ENCODE measurements around the gene XG. TPM values are rescaled to one million over a fixed set of nuclear protein-coding genes. Genes with fewer than 3 reads are reported as not detected.

Gene XG
- total and polyA plus RNA-seq, 2 of the 4 experiments (the other 2 are of a cell fraction), result under 0.01 TPM; not detected in 1

DNA sequence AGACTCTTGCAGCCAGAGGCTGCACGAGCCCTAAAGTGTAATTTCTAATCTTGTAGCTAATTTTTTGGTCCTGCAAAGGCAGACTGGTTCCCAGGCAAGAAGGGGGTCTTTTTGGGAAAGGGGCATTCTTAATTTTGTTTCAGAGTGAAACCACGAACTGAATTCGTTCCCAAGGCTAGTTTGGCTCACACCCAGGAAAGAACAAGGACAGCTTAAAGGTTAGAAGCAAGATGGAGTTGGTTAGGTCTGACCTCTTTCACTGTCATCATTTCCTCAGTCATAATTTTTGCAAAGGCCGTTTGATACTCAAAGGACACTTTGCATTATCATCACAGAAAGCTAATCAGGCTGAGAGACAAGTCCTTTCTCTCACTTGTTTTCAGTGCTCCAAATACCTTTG, 30.9 kb downstream of the XG start:
- in situ Hi-C loops (cut with MboI; ENCODE audit: low sequenced_read_pairs), result no loop called here
- no peak overlapping the region for H4K91ac ChIP-seq (ENCODE audit: insufficient read depth, low read depth, low read length)
- no peak overlapping the region for H2AFZ ChIP-seq (replicated peaks; ENCODE audit: low read length, poor library complexity)
- POLR2A ChIA-PET (ENCODE audit: unreplicated experiment), result no interaction called here
- H3K9me1 ChIP-seq (ENCODE audit: insufficient read depth, low read length), result no peaks in the 10 kb centered on the region
- H3K4me3 ChIP-seq (ENCODE audit: insufficient read depth, low read depth, low read length), result no peak overlapping the region
- no peak overlapping the region for H3K23ac ChIP-seq (ENCODE audit: low read depth, low read length)
- H4K20me1 ChIP-seq (ENCODE audit: insufficient read depth, low read length), result no peaks in the 10 kb centered on the region
- no peak overlapping the region for H2BK20ac ChIP-seq (ENCODE audit: low read depth, low read length)
- DNase-seq (no peak), ATAC-seq (ENCODE audit: low read depth) (no peak)
- H3K27ac ChIP-seq (ENCODE audit: insufficient read depth, low read length), result no peak overlapping the region
- H3K27me3 ChIP-seq (ENCODE audit: control insufficient read depth, insufficient read depth, low read length), result peaks cover 5% of the 10 kb centered on the region; the same call in 1 of the 2 replicates
- no peak overlapping the region for H2BK5ac ChIP-seq (ENCODE audit: low read depth, low read length, poor library complexity, severe bottlenecking)
- no CpG with 5 or more reads among the region's 4 CpGs for WGBS, 2 experiments (ENCODE audit: extremely low coverage in 2 of 2, insufficient read length in 1 of 2)
- H2AK9ac ChIP-seq (replicated peaks; ENCODE audit: low read depth, low read length, poor library complexity), result no peak overlapping the region
- no peak overlapping the region for H3K4ac ChIP-seq (ENCODE audit: low read depth, low read length)
- no peaks in the 10 kb centered on the region for H3K79me1 ChIP-seq (ENCODE audit: low read depth in 1 of 2, low read length in 2 of 2)
- CTCF ChIA-PET, result no interaction called here
- H3K9me3 ChIP-seq (ENCODE audit: control insufficient read depth, insufficient read depth, low read length), result no peaks in the 10 kb centered on the region
- dilution Hi-C loops (cut with HindIII; ENCODE audit: low sequenced_read_pairs, unreplicated experiment), result no loop called here
- no peak overlapping the region for H3K18ac ChIP-seq (ENCODE audit: low read depth, low read length)
- TF ChIP-seq NFE2L2 (IDR thresholded peaks at IDR 0.05; ENCODE audit: low read depth, low read length) (no peak), RAD21 (IDR thresholded peaks at IDR 0.05; ENCODE audit: low read length) (no peak), MXI1 (IDR thresholded peaks at IDR 0.05; ENCODE audit: borderline replicate concordance, low read depth, low read length) (no peak), SMC3 (IDR thresholded peaks at IDR 0.05; ENCODE audit: low read depth, low read length) (no peak), MAFK (IDR thresholded peaks at IDR 0.05; ENCODE audit: low read depth, low read length) (no peak), POLR2A (IDR thresholded peaks at IDR 0.05; ENCODE audit: low read depth, low read length) (no peak), CHD1 (IDR thresholded peaks at IDR 0.05; ENCODE audit: low read depth, low read length) (no peak), MAZ (IDR thresholded peaks at IDR 0.05; ENCODE audit: borderline replicate concordance, low read depth, low read length) (no peak), RFX5 (IDR thresholded peaks at IDR 0.05; ENCODE audit: low read depth, low read length) (no peak), FOS (IDR thresholded peaks at IDR 0.05; ENCODE audit: low read depth, low read length) (no peak), BHLHE40 (IDR thresholded peaks at IDR 0.05; ENCODE audit: low read depth, low read length) (no peak)
- TF ChIP-seq, protein P1, sequence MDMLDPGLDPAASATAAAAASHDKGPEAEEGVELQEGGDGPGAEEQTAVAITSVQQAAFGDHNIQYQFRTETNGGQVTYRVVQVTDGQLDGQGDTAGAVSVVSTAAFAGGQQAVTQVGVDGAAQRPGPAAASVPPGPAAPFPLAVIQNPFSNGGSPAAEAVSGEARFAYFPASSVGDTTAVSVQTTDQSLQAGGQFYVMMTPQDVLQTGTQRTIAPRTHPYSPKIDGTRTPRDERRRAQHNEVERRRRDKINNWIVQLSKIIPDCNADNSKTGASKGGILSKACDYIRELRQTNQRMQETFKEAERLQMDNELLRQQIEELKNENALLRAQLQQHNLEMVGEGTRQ (IDR thresholded peaks at IDR 0.05; ENCODE audit: low read depth, low read length), result no peak
- TF ChIP-seq, protein P2, sequence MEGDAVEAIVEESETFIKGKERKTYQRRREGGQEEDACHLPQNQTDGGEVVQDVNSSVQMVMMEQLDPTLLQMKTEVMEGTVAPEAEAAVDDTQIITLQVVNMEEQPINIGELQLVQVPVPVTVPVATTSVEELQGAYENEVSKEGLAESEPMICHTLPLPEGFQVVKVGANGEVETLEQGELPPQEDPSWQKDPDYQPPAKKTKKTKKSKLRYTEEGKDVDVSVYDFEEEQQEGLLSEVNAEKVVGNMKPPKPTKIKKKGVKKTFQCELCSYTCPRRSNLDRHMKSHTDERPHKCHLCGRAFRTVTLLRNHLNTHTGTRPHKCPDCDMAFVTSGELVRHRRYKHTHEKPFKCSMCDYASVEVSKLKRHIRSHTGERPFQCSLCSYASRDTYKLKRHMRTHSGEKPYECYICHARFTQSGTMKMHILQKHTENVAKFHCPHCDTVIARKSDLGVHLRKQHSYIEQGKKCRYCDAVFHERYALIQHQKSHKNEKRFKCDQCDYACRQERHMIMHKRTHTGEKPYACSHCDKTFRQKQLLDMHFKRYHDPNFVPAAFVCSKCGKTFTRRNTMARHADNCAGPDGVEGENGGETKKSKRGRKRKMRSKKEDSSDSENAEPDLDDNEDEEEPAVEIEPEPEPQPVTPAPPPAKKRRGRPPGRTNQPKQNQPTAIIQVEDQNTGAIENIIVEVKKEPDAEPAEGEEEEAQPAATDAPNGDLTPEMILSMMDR (conservative IDR thresholded peaks at IDR 0.05; ENCODE audit: low read depth, low read length), result no peak
- TF ChIP-seq, protein P3, sequence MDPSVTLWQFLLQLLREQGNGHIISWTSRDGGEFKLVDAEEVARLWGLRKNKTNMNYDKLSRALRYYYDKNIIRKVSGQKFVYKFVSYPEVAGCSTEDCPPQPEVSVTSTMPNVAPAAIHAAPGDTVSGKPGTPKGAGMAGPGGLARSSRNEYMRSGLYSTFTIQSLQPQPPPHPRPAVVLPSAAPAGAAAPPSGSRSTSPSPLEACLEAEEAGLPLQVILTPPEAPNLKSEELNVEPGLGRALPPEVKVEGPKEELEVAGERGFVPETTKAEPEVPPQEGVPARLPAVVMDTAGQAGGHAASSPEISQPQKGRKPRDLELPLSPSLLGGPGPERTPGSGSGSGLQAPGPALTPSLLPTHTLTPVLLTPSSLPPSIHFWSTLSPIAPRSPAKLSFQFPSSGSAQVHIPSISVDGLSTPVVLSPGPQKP (IDR thresholded peaks at IDR 0.05; ENCODE audit: borderline replicate concordance, low read depth, low read length), result no peak
- H2AK5ac ChIP-seq (ENCODE audit: low read depth, low read length), result no peak overlapping the region
- intact Hi-C loops (cut with micrococcal nuclease), result no loop called here
- no peak overlapping the region for H3K9ac ChIP-seq (ENCODE audit: low read depth, low read length)
- no peak overlapping the region for H2BK15ac ChIP-seq (ENCODE audit: low read depth, low read length)
- no peak overlapping the region for H4K8ac ChIP-seq (ENCODE audit: low read depth in 2 of 2, low read length in 2 of 2)
- H3K4me2 ChIP-seq (ENCODE audit: low read depth, low read length), result no peak overlapping the region
- H3K4me1 ChIP-seq (ENCODE audit: control insufficient read depth, insufficient read depth, low read length), result no peaks in the 10 kb centered on the region
- H3K36me3 ChIP-seq (ENCODE audit: control insufficient read depth, insufficient read depth, low read length), result no peaks in the 10 kb centered on the region
- no peak overlapping the region for H2BK120ac ChIP-seq (ENCODE audit: low read depth, low read length)
- no TSS peak for BruUV-seq (replicated peaks)
- no peak overlapping the region for H4K5ac ChIP-seq (ENCODE audit: low read depth, low read length)
- H3K56ac ChIP-seq (ENCODE audit: extremely low read depth, insufficient read depth, low read length), result no peak overlapping the region
- no peak overlapping the region for H3K14ac ChIP-seq (replicated peaks; ENCODE audit: low read depth, low read length)

All from IMR-90 (cell line).